NCI-H2196 treated with DMSO at 0.1 percent for 48 hours (cell line): ENCODE results near the gene QRFP.

Source experiments
- DNase-seq: peaks from one replicate; lab custom pipeline; 2025; ENCODE audit not compliant: unreplicated experiment; lab: John Stamatoyannopoulos, UW

The QRFP gene

GRCh38 chr9:130934246-130934645 is 37.6 kb upstream of the QRFP start:
- DNase-seq, result no peak

DNA sequence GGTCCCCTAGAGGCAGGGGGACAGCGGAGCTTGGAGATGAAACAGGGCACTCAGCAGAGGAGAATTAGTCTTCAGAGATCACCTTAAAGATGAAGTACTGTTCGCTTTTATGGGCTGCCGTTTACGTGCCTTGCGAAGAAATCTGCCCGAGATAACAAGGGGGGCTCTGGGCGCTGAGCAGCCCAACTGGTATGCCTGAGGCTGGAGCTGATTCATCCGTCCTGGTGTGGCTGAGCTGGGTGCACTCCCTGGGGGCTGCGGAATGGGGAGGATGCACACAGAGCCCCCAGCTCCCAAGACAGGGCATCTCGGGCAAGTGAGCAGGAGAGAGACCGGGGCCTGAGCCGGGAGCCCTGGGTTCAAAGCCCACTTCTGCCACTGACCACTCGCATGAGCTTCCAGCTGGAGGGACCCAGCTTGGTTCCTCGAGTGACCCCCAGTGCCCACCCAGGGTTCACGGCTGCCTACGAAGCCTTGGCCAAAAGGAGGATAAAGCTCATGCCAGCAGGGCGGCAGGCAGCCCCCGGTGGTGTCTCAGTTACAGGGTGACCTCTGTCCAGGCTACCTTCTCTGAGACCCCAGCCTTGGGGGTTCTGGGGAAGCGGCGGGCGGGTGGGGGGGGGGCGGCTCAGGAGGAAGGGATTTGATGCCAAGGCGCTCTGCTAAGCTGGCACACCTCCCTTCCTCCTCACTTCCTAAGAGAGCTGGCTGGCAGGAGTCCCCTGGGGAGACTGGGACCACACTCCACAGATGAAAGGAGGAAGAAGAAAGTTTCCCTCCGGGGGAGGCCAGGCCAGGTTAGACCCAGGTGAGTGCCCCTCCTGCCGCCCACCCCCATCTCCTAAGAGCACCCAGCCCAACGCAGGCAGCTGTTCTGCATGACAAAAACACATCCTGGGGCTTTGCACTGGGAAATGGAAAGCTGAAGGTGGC is 36.8 kb upstream of the QRFP start:
- no peak for DNase-seq

- no peak for DNase-seq
These were observed 35.9 kb upstream of the QRFP start for GRCh38 chr9:130932255-130933079.

DNA sequence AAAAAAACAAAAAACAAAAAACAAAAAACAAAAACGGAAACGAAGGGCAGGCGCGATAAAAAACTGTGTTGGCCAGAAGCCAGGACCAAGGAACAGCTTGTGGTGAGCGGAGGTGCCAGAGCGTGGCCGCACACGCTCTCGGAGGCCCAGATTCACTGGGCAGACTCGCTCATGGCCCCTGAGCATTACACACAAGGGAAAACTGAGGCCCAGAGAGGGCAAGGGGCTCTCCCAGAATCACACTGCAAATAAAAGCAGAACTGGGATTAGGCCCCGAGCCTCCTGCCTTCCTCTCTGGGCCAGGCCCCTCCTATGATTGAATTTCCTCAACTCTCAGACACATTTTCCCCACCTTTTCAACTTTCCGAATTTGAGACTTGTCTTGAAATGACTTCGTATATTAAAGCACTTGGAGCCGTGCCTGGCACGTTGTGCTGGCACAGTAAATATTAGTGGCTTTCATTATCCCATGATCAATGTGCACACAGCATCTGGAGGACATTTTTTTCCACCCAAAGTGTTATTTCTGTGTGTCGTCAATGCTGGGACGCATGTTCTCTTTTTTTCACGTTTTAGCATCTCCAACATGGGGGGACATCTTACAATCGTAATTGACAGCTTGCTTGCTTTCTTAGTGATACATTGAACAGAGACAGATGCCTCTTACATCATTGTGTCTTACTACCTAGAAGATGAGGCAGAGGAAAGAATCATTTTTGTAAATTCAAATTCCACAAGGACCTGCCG is 35.1 kb upstream of the QRFP start:
- no peak for DNase-seq

- no peak for DNase-seq
These were observed 34.3 kb upstream of the QRFP start for GRCh38 chr9:130930804-130931349.

DNA sequence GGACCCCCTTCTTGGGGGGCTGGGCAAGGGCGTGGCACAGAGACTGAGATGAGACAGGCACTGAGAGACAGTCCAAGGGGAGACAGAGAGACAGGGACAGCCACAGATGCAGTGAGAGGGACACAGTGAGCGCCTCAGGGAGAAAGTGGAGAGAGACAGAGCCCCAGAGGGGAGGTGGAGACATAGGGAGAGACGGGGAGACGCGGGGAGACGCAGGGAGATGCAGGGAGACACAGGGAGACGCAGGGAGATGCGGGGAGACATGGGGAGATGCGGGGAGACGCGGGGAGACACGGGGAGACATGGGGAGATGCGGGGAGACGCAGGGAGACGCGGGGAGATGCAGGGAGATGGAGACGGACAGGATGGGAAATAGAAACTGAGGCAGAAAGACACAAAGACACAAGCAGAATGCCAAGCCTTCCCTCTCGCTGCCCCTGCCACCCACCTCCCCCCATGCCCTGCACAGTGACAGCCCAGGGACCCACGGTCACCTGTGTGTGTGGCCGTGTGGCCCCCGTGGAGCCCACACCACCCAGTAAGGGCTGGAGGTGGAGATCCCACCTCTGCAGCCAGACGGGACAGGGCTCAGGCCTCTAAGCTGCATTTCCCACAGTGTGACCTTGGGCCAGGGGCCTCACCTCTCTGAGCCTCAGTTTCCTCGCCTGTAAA is 33.7 kb upstream of the QRFP start:
- DNase-seq, result no peak

- DNase-seq, result no peak
These were observed 33.0 kb upstream of the QRFP start for GRCh38 chr9:130929571-130930038.

GRCh38 chr9:130927995-130928900 is 31.6 kb upstream of the QRFP start:
- DNase-seq, result peak; percentile 36

DNA sequence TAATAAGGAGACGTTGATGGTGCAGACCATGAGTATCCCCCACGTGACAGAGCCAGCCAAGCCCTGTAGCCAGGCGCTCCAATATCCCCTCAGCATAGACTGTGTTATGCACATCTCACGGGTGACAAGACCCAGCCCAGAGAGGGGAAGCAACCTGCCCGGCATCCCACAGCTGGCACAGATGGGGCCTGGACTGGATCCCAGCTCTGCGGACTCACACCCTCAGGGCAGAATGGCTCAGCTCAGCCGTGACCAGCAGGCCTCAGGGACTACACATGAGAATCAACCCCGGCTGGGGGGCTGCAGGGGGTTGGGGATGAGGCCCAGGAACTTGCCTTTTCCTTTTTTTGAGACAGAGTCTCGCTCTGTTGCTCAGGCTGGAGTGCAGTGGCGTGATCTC is 30.7 kb upstream of the QRFP start:
- DNase-seq, result no peak

DNA sequence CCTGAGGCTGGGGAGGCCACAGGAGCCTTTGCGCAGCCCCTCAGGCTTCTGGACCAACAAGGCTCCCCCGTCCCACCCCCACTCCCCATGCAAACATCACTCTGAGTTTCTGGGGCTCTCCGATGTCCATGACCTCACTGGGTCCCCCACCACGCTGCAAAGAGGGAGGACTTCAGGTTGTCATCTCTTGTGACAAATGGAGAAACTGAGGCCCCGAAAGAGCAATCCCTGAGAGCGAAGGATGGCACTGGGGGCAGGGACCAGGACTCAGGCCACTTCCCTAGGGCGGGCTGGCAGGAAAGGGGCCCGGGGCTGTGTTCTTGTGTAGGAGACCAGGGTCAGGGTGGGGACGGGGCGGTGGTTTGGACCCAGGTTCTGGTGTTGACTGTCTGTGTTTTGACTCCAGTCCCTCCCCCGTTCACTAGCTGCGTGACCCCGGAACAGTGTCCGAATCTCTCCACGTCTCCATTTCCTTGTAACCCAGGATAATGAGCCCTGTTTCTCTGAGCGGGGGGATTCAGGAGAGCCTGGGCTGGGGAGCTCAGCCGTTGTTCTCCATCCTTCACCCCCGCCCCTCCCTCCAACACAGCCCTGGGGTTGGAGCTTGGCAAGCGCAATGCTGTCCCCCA is 28.6 kb upstream of the QRFP start:
- DNase-seq, result no peak

GRCh38 chr9:130924448-130924788 is 27.8 kb upstream of the QRFP start:
- DNase-seq, result no peak

- DNase-seq, result no peak
These were observed 27.2 kb upstream of the QRFP start for GRCh38 chr9:130923611-130924447.

DNA sequence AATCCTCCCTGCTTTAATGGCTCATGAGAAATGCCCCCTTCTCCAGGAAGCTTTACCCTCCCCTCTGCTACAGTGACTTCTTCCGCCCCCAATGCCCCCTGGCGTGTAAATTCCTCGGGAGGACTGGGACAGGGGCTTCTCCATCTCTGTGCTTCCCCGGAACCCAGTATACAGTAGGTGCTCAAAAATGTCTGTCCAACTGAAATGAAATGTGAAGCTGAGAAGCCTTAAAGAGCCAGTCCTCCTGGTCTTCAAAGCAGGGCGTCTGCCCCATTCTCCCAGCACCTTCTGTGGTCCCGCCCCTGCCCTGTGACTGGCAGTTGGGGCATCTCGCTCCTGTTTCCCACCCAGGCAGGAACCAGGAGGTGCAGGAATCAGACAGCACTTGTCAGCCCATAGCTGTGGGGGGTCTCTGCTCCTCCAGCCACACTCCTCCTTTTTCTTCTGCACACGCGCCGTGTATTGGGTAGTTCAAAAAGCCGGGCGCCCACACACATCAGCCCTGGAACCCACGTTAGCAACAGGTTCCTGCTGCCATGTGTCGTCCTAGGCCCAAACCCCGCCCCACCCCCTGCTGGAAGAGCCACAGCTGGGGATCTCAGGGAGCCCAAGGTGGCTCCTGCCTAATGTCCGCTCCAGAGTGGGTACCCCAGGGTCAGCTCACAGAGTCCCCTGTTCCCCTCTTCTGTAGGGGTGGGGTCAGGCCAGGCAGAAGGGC is 26.4 kb upstream of the QRFP start:
- DNase-seq, result no peak

DNA sequence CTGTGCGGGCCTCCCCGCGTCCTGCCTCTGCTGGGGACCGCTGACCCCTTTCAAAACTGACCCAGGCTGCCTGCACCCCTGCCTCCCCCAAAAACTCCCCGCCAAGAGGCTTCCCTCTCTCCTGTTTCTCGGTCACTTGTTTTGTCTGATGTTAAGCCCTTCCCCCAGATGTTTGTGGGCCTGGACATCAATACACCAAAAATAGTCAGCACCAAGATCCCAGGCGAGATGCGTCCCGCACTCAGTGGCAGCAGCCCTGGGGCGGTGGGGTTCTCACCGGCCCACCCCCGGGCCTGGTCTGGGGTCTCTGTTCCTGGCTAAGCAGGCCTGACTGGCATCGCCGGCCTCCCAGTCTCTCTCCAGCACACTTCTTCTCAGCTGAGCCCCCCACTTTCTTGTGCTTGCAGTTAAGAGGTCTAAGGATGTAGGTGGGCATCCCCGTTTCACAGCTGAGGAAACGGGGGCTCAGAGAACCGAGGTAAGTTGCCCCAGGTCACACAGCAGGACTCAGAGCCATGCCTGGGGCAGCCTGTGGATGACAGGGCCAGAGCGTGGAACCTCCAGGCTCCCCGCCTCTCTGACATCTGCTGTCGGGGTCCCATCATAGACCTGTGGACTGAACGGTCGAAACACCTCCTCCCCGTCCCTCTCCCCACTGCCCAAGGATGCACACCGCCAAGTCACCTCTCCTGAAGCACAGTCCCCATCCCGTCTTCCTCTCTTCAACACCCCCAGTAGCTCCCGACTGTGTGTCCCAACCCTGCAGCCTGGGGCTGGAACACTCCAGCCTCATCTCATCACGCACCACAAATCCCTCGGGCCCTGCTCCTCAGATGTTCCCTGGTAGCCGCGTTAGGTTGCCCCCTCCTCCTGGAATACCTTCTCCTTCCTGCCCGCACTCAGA is 25.6 kb upstream of the QRFP start:
- no peak for DNase-seq

- DNase-seq, result no peak
These were observed 24.8 kb upstream of the QRFP start for GRCh38 chr9:130921300-130921988.

DNA sequence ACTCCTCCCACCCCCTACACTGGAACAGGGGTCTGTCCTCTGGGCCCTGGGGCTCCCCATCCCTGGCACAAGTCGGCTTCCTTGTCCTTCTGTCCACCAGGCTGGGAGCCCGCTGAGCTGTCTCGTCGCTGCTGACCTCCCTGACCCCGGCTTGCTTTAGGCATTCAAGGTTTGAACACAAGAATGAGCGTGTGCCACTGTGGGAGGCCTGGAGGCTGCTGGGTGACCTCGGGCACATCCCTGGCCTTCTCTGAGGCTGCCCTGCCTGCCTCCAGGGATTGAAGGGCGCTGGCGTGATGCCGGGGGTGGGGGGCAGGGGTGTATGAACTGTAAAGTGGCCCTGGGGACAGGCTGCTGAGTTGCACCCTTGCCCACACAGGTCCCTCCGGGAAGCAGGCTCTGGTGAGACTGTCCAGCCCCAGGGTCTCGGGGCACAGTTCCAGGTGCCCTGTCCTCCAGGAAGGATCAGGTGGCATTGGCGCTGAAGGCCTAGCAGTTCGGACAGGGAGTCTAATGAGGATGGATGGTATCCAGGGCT is 24.2 kb upstream of the QRFP start:
- DNase-seq, result no peak
